IMR-90 (cell line): ENCODE results near the gene RIN1.
"Not testable (repeated sequence)": the region's sequence is repeated elsewhere in the genome, so short reads cannot be mapped to it uniquely, and the experiment has no call there.

Experiments used
- BHLHE40 ChIP-seq: fragments of 150-350 bp; IDR thresholded peaks from 2 replicates; pipeline ENCODE4 v1.6.1; 2016; ENCODE audit warnings: mild to moderate bottlenecking, low read depth, low read length
- CEBPB ChIP-seq: IDR thresholded peaks from 2 replicates; pipeline ENCODE4 v1.6.1; 2012; ENCODE audit warnings: low read depth, low read length, improper control_type of control experiment
- MAZ ChIP-seq: IDR thresholded peaks from 2 replicates; pipeline ENCODE4 v1.6.1; 2012; ENCODE audit warnings: low read depth, mild to moderate bottlenecking, low read length, improper control_type of control experiment, moderate library complexity, borderline replicate concordance
- NFE2L2 ChIP-seq: fragments of 150-350 bp; IDR thresholded peaks from 2 replicates; pipeline ENCODE4 v1.6.1; 2016; ENCODE audit warnings: low read depth, mild to moderate bottlenecking, low read length
- POLR2A ChIP-seq: IDR thresholded peaks from 2 replicates; pipeline ENCODE4 v1.6.1; 2012; ENCODE audit warnings: mild to moderate bottlenecking, low read depth, low read length
- TF ChIP-seq, protein P1 (sequence below): conservative IDR thresholded peaks from 2 replicates; pipeline ENCODE4 v1.5.1; 2012; ENCODE audit warnings: mild to moderate bottlenecking, low read depth, low read length, improper control_type of control experiment

DNA sequence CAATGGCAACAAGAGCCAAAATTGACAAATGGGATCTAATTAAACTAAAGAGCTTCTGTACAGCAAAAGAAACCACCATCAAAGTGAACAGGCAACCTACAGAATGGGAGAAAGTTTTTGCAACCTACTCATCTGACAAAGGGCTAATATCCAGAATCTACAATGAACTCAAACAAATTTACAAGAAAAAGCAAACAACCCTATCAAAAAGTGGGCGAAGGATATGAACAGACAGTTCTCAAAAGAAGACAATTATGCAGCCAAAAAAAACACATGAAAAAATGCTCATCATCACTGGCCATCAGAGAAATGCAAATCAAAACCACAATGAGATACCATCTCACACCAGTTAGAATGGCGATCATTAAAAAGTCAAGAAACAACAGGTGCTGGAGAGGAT lies 15.9 kb downstream of the RIN1 start:
- not testable (repeated sequence) for TF ChIP-seq BHLHE40, MAZ, POLR2A, NFE2L2, CEBPB
- TF ChIP-seq, protein P1, sequence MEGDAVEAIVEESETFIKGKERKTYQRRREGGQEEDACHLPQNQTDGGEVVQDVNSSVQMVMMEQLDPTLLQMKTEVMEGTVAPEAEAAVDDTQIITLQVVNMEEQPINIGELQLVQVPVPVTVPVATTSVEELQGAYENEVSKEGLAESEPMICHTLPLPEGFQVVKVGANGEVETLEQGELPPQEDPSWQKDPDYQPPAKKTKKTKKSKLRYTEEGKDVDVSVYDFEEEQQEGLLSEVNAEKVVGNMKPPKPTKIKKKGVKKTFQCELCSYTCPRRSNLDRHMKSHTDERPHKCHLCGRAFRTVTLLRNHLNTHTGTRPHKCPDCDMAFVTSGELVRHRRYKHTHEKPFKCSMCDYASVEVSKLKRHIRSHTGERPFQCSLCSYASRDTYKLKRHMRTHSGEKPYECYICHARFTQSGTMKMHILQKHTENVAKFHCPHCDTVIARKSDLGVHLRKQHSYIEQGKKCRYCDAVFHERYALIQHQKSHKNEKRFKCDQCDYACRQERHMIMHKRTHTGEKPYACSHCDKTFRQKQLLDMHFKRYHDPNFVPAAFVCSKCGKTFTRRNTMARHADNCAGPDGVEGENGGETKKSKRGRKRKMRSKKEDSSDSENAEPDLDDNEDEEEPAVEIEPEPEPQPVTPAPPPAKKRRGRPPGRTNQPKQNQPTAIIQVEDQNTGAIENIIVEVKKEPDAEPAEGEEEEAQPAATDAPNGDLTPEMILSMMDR: not testable (repeated sequence)
